ENCODE measurements around the gene SLC7A14.

Gene SLC7A14

DNA sequence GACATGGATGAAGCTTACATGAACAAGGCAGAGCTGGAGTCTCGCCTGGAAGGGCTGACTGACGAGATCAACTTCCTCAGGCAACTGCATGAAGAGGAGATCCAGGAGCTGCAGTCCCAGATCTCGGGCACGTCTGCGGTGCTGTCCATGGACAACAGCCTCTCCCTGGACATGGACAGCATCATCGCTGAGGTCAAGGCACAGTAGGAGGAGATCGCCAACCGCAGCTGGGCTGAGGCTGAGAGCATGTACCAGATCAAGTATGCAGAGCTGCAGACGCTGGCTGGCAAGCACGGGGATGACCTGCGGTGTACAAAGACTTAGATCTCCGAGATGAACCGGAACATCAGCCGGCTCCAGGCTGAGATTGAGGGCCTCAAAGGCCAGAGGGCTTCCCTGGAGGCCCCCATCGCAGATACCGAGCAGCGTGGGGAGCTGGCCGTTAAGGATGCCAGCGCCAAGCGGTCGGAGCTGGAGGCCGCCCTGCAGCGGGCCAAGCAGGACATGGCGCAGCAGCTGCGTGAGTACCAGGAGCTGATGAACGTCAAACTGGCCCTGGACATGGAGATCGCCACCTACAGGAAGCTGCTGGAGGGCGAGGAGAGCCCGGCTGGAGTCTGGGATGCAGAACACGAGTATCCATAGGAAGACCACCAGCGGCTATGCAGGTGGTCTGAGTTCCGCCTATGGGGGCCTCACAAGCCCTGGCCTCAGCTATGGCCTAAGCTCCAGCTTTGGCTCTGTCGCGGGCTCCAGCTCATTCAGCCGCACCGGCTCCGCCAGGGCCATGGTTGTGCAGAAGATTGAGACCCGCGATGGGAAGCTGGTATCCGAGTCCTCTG, 89.6 kb downstream of the SLC7A14 start:
- TF ChIP-seq ZNF565 (CRISPR knock-in tag; conservative IDR thresholded peaks at IDR 0.05; ENCODE audit: low read depth) (no peak), ESRRG (CRISPR knock-in tag; IDR thresholded peaks at IDR 0.05) (no peak), ISL1 (CRISPR knock-in tag; IDR thresholded peaks at IDR 0.05) (no peak), PPARA (CRISPR knock-in tag; IDR thresholded peaks at IDR 0.05; ENCODE audit: borderline replicate concordance) (no peak), ZC3H10 (CRISPR knock-in tag; IDR thresholded peaks at IDR 0.05) (no peak), SNAI2 (CRISPR knock-in tag; IDR thresholded peaks at IDR 0.05) (no peak), TCF4 (CRISPR knock-in tag; IDR thresholded peaks at IDR 0.05; ENCODE audit: borderline replicate concordance) (no peak), GLIS3 (CRISPR knock-in tag; IDR thresholded peaks at IDR 0.05) (no peak), BACH2 (CRISPR knock-in tag; IDR thresholded peaks at IDR 0.05; ENCODE audit: borderline replicate concordance) (no peak), TOX (CRISPR knock-in tag; IDR thresholded peaks at IDR 0.05; ENCODE audit: borderline replicate concordance) (no peak), ZNF70 (CRISPR knock-in tag; IDR thresholded peaks at IDR 0.05) (no peak)
- TF ChIP-seq, protein P1, sequence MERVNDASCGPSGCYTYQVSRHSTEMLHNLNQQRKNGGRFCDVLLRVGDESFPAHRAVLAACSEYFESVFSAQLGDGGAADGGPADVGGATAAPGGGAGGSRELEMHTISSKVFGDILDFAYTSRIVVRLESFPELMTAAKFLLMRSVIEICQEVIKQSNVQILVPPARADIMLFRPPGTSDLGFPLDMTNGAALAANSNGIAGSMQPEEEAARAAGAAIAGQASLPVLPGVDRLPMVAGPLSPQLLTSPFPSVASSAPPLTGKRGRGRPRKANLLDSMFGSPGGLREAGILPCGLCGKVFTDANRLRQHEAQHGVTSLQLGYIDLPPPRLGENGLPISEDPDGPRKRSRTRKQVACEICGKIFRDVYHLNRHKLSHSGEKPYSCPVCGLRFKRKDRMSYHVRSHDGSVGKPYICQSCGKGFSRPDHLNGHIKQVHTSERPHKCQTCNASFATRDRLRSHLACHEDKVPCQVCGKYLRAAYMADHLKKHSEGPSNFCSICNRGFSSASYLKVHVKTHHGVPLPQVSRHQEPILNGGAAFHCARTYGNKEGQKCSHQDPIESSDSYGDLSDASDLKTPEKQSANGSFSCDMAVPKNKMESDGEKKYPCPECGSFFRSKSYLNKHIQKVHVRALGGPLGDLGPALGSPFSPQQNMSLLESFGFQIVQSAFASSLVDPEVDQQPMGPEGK (CRISPR knock-in tag; IDR thresholded peaks at IDR 0.05; ENCODE audit: borderline replicate concordance), result no peak
- TF ChIP-seq, protein P2, sequence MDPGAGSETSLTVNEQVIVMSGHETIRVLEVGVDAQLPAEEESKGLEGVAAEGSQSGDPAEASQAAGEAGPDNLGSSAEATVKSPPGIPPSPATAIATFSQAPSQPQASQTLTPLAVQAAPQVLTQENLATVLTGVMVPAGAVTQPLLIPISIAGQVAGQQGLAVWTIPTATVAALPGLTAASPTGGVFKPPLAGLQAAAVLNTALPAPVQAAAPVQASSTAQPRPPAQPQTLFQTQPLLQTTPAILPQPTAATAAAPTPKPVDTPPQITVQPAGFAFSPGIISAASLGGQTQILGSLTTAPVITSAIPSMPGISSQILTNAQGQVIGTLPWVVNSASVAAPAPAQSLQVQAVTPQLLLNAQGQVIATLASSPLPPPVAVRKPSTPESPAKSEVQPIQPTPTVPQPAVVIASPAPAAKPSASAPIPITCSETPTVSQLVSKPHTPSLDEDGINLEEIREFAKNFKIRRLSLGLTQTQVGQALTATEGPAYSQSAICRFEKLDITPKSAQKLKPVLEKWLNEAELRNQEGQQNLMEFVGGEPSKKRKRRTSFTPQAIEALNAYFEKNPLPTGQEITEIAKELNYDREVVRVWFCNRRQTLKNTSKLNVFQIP (CRISPR knock-in tag; IDR thresholded peaks at IDR 0.05; ENCODE audit: borderline replicate concordance, low read depth), result no peak
- ATAC-seq, result no peak

DNA sequence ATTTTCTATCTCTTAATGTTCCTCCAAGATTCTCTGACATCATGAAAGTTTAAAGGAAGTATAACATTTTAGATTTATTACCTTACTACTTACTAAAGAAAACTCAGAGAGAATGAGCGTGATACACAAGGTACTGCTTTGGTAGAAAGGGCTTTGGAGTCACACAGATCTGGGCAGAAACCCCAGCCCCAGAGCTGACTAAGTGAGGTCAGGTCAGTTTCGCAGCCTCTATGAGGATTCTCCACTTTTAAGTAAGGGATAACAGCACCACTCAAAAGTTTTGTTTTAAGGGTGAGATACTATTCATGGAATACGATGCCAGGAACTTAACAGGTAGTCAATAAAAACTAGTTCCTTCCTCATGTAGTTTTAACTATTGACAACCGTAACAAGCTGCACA, 91.1 kb downstream of the SLC7A14 start:
- ATAC-seq, result no peak
- TF ChIP-seq ZC3H10 (CRISPR knock-in tag; IDR thresholded peaks at IDR 0.05) (no peak), BACH2 (CRISPR knock-in tag; IDR thresholded peaks at IDR 0.05; ENCODE audit: borderline replicate concordance) (no peak), CSDC2 (CRISPR knock-in tag; IDR thresholded peaks at IDR 0.05) (no peak), TCF4 (CRISPR knock-in tag; IDR thresholded peaks at IDR 0.05; ENCODE audit: borderline replicate concordance) (no peak)
- TF ChIP-seq, protein P1 (CRISPR knock-in tag; IDR thresholded peaks at IDR 0.05; ENCODE audit: borderline replicate concordance), result no peak
- TF ChIP-seq, protein P3, sequence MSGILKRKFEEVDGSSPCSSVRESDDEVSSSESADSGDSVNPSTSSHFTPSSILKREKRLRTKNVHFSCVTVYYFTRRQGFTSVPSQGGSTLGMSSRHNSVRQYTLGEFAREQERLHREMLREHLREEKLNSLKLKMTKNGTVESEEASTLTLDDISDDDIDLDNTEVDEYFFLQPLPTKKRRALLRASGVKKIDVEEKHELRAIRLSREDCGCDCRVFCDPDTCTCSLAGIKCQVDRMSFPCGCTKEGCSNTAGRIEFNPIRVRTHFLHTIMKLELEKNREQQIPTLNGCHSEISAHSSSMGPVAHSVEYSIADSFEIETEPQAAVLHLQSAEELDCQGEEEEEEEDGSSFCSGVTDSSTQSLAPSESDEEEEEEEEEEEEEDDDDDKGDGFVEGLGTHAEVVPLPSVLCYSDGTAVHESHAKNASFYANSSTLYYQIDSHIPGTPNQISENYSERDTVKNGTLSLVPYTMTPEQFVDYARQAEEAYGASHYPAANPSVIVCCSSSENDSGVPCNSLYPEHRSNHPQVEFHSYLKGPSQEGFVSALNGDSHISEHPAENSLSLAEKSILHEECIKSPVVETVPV (CRISPR knock-in tag; IDR thresholded peaks at IDR 0.05), result no peak

DNA sequence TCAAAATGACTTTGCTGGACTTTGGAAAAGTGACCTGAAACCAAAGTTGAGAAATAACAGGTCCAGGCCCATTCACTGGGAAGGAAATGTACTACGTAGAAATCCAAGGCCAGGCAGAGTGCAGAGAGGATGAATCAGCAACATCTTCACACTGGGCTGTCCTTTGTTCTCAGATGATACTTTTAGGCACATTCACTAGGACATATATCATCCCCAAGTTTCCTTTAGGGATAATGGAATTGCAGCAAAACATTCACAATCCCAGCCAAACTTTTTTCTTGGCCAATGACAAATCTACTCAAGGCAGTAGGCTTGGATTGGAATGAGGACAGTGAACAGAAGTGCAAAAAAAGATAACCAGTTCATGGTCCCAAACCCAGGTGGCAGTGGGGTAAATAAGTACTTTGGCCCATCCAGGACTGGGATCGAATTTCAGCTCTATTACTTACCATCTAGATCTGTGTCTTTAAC, 92.1 kb downstream of the SLC7A14 start:
- TF ChIP-seq, protein P3 (CRISPR knock-in tag; IDR thresholded peaks at IDR 0.05), result no peak
- peak; percentile 34; the same call in 1 of the 2 replicates for TF ChIP-seq TOX (CRISPR knock-in tag; IDR thresholded peaks at IDR 0.05; ENCODE audit: borderline replicate concordance)
- ATAC-seq, result peak; percentile 90

DNA sequence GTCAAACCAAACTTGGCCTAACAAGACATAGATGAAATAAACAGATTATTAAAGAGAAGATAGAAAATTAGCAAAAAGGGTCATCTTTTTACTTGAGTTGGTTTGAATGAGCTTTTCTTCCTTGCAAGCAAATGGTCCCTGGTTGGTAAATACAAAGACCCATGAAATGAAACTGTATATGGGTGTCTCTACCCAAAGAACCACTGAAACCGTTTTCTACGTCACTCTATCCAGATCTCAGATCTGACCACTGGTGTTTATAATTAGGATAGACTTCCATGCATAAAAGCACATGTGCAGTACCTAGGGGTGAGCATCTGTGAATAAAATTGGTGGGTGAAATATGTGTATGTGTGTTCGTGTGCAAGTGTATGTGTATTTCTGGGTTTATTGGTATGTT, 94.0 kb downstream of the SLC7A14 start:
- TF ChIP-seq OSR1 (CRISPR knock-in tag; IDR thresholded peaks at IDR 0.05) (no peak), ZNF565 (CRISPR knock-in tag; conservative IDR thresholded peaks at IDR 0.05; ENCODE audit: low read depth) (no peak), ZFP30 (CRISPR knock-in tag; IDR thresholded peaks at IDR 0.05) (no peak), ZC3H10 (CRISPR knock-in tag; IDR thresholded peaks at IDR 0.05) (no peak), TOX (CRISPR knock-in tag; IDR thresholded peaks at IDR 0.05; ENCODE audit: borderline replicate concordance) (no peak), BACH2 (CRISPR knock-in tag; IDR thresholded peaks at IDR 0.05; ENCODE audit: borderline replicate concordance) (no peak), ARNTL (CRISPR knock-in tag; IDR thresholded peaks at IDR 0.05; ENCODE audit: borderline replicate concordance, low read depth) (no peak), ISL1 (CRISPR knock-in tag; IDR thresholded peaks at IDR 0.05) (no peak), CSDC2 (CRISPR knock-in tag; IDR thresholded peaks at IDR 0.05) (no peak), ESRRG (CRISPR knock-in tag; IDR thresholded peaks at IDR 0.05) (no peak), SNAI2 (CRISPR knock-in tag; IDR thresholded peaks at IDR 0.05) (no peak), GLIS3 (CRISPR knock-in tag; IDR thresholded peaks at IDR 0.05) (no peak), ZNF70 (CRISPR knock-in tag; IDR thresholded peaks at IDR 0.05) (no peak)
- TF ChIP-seq, protein P4, sequence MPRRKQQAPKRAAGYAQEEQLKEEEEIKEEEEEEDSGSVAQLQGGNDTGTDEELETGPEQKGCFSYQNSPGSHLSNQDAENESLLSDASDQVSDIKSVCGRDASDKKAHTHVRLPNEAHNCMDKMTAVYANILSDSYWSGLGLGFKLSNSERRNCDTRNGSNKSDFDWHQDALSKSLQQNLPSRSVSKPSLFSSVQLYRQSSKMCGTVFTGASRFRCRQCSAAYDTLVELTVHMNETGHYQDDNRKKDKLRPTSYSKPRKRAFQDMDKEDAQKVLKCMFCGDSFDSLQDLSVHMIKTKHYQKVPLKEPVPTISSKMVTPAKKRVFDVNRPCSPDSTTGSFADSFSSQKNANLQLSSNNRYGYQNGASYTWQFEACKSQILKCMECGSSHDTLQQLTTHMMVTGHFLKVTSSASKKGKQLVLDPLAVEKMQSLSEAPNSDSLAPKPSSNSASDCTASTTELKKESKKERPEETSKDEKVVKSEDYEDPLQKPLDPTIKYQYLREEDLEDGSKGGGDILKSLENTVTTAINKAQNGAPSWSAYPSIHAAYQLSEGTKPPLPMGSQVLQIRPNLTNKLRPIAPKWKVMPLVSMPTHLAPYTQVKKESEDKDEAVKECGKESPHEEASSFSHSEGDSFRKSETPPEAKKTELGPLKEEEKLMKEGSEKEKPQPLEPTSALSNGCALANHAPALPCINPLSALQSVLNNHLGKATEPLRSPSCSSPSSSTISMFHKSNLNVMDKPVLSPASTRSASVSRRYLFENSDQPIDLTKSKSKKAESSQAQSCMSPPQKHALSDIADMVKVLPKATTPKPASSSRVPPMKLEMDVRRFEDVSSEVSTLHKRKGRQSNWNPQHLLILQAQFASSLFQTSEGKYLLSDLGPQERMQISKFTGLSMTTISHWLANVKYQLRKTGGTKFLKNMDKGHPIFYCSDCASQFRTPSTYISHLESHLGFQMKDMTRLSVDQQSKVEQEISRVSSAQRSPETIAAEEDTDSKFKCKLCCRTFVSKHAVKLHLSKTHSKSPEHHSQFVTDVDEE (CRISPR knock-in tag; IDR thresholded peaks at IDR 0.05), result no peak
- TF ChIP-seq, protein P5, sequence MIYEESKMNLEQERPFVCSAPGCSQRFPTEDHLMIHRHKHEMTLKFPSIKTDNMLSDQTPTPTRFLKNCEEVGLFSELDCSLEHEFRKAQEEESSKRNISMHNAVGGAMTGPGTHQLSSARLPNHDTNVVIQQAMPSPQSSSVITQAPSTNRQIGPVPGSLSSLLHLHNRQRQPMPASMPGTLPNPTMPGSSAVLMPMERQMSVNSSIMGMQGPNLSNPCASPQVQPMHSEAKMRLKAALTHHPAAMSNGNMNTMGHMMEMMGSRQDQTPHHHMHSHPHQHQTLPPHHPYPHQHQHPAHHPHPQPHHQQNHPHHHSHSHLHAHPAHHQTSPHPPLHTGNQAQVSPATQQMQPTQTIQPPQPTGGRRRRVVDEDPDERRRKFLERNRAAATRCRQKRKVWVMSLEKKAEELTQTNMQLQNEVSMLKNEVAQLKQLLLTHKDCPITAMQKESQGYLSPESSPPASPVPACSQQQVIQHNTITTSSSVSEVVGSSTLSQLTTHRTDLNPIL (CRISPR knock-in tag; IDR thresholded peaks at IDR 0.05; ENCODE audit: low read depth), result no peak
- no peak for ATAC-seq

Measured in SK-N-SH treated with all-trans-retinoic acid at 6 μM for 48 hours (cell line).